NCI-H226 (cell line): ENCODE results near the gene PRR23B.
"Not testable (repeated sequence)": the region's sequence is repeated elsewhere in the genome, so short reads cannot be mapped to it uniquely, and the experiment has no call there.

Experiments
- DNase-seq: peaks from one replicate; pipeline ENCODE4 v3.0.0-alpha.2; 2015

The PRR23B gene

GRCh38 chr3:139020868-139021234, at the start of gene PRR23B:
TSS of gene PRR23B (minus strand) at chr3:139020926. CDS start at chr3:139020661, 265 bp downstream.
- DNase-seq = no peak

GRCh38 chr3:139062918-139063317, 42.2 kb upstream of the PRR23B start:
- DNase-seq = no peak

DNA sequence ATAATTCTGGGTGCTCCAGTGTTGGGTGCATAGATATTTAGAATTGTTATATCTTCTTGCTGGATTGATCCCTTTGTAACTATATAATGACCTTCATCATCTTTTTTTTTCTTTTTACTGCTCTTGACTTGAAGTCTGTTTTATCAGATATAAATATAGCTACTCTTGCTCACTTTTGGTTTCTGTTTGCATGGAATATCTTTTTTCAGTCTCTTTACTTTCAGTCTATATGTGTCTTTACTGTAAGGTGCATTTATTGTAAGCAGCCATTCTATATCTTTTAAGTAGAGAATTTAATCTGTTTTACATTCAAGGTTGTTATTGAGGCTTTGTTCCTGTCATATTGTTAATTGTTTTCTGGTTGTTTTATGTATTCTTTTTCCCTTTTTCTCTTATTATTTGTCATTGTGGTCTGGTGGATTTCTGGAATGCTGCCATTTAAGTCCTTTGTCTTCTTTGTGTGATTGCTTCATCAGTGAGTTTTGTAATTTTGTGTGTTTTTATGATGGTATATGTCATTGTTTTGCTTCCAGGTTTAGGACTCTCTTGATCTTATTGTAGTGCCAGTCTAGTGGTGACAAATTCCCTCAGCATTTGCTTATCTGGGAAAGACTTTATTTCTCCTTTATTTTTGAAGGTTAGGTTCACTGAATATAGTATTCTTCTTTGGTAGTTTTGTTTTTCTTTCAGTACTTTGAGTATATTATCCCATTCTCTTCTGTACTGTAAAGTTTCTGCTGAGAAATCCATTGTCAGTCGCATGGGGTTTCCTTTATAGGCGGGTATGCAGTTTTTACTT, 32.3 kb upstream of the PRR23B start:
- no peak for DNase-seq

DNA sequence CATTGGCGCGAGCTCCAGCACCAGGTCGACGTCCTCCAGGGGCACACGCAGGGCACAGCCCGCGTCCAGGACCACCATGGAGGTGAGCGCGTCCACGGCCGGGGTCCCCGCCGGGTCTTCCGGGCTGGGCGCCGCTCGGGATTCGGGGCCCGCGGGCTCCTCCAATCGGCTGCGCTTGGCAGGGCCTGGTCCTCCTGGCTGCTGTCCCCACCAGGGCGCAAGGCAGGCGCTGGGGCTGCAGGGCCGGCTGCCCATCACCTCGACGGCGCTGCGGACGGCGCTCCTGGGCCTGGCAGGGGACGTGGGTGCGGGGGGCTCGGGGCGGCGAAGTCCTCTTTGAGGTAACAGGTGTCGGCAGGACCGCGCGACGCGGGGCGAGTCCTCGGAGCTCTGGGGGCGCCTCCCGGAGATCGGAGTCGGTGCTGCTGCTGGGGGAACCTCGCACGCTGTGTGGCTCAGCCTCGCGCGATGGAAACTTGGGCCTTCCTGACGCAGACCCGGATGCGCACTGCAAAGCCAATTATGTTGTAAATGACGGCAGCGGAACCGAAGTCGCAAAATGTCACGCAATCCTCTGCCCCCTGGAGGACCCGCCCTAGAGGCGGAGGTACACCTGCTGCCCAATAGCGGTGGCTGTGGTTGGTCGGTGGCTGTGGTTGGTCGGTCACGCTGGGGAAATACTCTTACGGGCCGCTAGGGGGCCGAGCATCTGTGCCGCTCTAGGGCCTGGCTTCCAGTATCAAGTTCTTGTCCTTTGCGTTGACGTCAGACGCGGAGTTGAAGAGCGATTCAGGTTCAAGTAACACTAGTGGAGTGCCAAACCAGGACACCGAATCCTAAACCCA, 23.9 kb upstream of the PRR23B start, which contains the start of gene PRR23C:
Gene PRR23C (minus strand): TSS at position 527 of the 845 bp plus-strand sequence. CDS start 272 bp downstream, at position 255.
- DNase-seq = no peak

- DNase-seq = no peak
Measured at GRCh38 chr3:139043554-139044365, 23.0 kb upstream of the PRR23B start.

GRCh38 chr3:139037478-139037877, 16.8 kb upstream of the PRR23B start:
- DNase-seq = no peak

GRCh38 chr3:139032326-139033002, 11.7 kb upstream of the PRR23B start:
- DNase-seq = no peak

- DNase-seq = not testable (repeated sequence)
Measured at GRCh38 chr3:139030576-139030975, 9.8 kb upstream of the PRR23B start.

DNA sequence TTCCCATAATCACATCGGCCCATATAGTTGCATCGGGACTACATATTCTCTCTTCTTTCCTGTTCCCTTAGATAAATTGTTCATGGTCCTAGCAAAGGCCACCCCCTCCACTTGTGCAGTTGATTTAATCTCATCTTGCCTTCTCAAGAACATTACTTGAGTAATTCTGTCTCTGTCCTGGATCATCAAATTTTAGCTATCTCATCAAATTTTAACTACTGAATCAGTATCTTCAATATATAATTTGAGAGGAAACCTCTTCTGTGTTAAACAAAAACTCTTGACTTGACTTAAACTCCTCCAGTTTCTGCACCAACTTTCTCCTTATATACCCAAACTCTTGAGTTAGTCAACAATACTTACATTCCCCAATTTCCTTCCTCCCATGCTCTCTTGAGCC, 4.2 kb upstream of the PRR23B start:
- DNase-seq = no peak

DNA sequence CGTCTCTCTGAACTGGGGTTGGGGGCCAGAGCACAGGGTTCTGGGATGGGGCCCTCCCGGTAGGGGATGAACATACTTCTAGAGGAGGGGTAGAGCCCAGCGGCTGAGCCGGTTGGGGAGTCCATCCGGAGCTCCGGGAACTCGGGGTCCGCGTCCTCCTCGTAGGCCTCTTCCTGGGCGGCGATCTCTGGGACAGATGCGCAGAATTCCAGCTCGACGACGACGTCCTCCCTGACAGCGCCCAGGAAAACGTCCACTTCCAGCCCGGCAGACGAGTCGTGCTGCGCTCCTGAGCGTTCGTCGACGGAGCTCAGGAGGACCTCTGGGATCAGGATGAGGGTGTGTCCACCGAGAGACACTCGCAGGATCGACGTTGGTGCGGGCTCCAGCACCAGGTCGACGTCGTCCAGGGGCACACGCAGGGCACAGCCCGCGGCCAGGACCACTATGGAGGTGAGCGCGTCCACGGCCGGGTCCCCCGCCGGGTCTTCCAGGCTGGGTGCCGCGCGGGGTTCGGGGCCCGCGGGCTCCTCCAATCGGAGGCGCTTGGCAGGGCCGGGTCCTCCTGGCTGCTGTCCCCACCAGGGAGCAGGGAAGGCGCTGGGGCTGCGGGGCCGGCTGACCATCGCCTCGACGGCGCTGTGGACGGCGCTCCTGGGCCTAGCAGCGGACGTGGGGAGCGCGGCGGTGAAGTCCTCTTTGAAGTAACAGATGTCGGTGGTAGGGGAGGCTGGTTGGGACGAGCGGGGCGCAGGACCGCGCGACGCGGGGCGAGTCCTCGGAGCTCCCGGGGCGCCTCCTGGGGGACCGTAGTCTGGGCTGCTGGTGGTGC, 474 bp downstream of the PRR23B start:
- DNase-seq = no peak

DNA sequence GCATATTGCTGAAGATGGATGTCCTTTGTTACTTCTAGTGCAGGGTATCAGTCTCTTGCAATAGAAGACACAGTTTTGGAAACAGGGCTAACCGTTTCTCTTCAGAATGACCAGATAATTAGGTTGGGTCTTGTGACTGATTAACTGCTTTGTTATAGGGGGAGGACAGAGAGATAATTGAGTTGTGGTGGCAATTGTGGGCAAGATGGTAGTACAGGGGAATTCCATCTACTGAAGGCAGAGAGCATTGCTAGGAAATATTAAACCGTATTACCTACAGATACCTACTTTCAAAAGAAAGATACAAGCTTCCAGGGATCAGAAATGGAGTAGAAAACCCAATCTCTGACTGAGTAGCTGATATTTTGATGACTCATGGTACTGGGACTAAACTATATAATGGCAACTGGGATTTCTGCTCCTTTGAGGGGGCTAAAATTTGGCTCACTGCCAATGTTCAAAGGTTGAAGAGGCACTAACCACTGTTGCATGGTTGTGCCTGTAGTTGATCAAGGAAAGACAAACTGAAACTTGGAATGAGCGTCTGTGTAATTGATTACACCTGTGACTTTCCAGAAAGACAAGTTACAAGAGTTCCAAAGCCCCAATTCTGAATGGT, 4.2 kb downstream of the PRR23B start:
- DNase-seq = no peak

- no peak for DNase-seq
Measured at GRCh38 chr3:139006051-139006716, 14.5 kb downstream of the PRR23B start, which contains the start of gene PRR23A. TSS of gene PRR23A (minus strand) at chr3:139006268. CDS start at chr3:139006268, 0 bp downstream.

- DNase-seq = no peak
Measured at GRCh38 chr3:139005356-139005993, 15.3 kb downstream of the PRR23B start.

GRCh38 chr3:138995706-138996105, 25.0 kb downstream of the PRR23B start:
- DNase-seq = no peak

- DNase-seq = no peak
Measured at GRCh38 chr3:138987181-138987580, 33.5 kb downstream of the PRR23B start.

DNA sequence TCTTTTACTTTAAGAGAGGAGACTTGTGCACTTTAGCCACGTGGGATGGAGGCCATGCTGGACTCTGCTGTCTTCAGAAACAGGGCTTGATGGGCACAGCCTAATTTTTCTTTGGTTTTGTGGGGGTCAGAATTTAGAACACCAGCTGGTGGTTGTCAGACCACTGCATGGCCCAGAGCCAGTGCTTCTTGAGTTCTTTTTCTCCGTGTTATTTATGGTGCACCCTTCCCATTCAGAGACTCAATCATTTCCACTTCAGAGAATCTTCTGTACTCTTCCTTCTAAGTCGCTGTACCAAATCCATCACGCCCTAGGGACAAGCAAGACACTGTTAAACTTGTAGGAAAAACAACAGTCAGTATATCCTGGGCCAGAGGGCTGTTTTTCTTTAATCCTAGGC, 34.8 kb downstream of the PRR23B start:
- DNase-seq = no peak

- DNase-seq = no peak
Measured at GRCh38 chr3:138984816-138985215, 35.9 kb downstream of the PRR23B start.

DNA sequence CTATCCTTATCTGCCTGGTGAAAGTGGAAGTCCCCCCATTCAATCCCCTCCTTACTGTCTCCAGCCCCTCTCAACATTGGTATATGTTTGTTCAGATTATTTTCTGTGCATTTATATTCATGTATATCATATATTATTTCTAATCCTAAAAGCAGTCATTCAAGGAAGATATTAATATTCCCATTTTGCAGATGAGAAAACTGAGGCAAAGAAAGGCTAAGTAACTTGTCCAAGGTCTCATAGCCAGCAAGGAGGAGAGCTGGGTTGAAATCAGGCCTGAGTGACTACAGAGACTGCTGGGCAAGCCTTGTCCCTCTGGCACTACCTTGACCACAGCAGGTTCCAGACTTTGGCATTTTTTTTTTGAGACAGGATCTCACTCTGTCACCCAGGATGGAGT, 44.7 kb downstream of the PRR23B start:
- DNase-seq = no peak

- no peak for DNase-seq
Measured at GRCh38 chr3:138975351-138975750, 45.4 kb downstream of the PRR23B start.

GRCh38 chr3:138974462-138974861, 46.3 kb downstream of the PRR23B start:
- peak; percentile 33 for DNase-seq
